GM12878 (cell line): ENCODE data around the gene RALB. TPM values are rescaled to one million over a fixed set of nuclear protein-coding genes. Genes with fewer than 3 reads are reported as not detected.

Source experiments
- ATAC-seq: fragments of 200-7000 bp; cut with Tn5 transposase; 3 replicates; pipeline ENCODE4 v1.9.1; 2020; ENCODE audit warnings: mild to moderate bottlenecking, moderate library complexity
- BruUV-seq: library from RNA; stranded (reverse); fragments of 400-500 nt; replicated peaks from 2 replicates; lab custom pipeline; 2021; lab: Mats Ljungman, UMichigan
- CTCF ChIA-PET: fragments of 300-600 bp; sonication (Branson Sonifier 250); formaldehyde crosslinking; extraction: SDS; loops from one replicate; lab custom pipeline; 2021; ENCODE audit warnings: inconsistent platforms; lab: Yijun Ruan, JAX
- POLR2A ChIA-PET: fragments of 350-600 bp; formaldehyde crosslinking; extraction: SDS; loops from one replicate; lab custom pipeline; 2021; ENCODE audit warnings: inconsistent platforms; lab: Charles Lee
- RAD21 ChIA-PET: fragments of 300-600 bp; sonication (Branson Sonifier 250); formaldehyde crosslinking; loops from one replicate; lab custom pipeline; 2023; ENCODE audit warnings: antibody characterized with exemption; ENCODE audit not compliant: unreplicated experiment; lab: Charles Lee
- SMC1A ChIA-PET: fragments of 300-600 bp; sonication (Branson Sonifier 250); formaldehyde crosslinking; loops from one replicate; lab custom pipeline; 2023; ENCODE audit not compliant: unreplicated experiment, uncharacterized antibody; lab: Charles Lee
- DNase-seq: peaks from one replicate; pipeline ENCODE4 v3.0.0-alpha.2; 2011; ENCODE audit warnings: low read depth, low spot score
- FAIRE-seq: peaks from 3 replicates; lab custom pipeline; 2011; peaks lifted over from hg19 to GRCh38; lab: Jason Lieb, UNC
- H2AFZ ChIP-seq: 2 replicates; pipeline ENCODE4 v1.6.0; 2011; ENCODE audit warnings: low read depth, low read length, control low read depth; ENCODE audit not compliant: control insufficient read depth
- H3K27ac ChIP-seq: 2 replicates; pipeline ENCODE4 v1.5.1; 2011; ENCODE audit warnings: control low read depth; ENCODE audit not compliant: control insufficient read depth, insufficient read depth
- H3K27me3 ChIP-seq, 2 experiments: replicated peaks in 1 of 2; 2 replicates each; pipeline versions ENCODE4 v1.6.0 to v1.6.1; 2011; ENCODE audit warnings: low read length in 1 of 2; ENCODE audit not compliant: control insufficient read depth in 2 of 2, insufficient read depth in 2 of 2
- H3K36me3 ChIP-seq, 2 experiments: 2 replicates each; pipeline ENCODE4 v1.5.1; 2011; ENCODE audit warnings: low read length in 1 of 2; ENCODE audit not compliant: control insufficient read depth in 2 of 2, insufficient read depth in 2 of 2
- H3K4me1 ChIP-seq: 2 replicates; pipeline ENCODE4 v1.6.1; 2011; ENCODE audit warnings: mild to moderate bottlenecking, low read length, moderate library complexity, mixed read lengths; ENCODE audit not compliant: control insufficient read depth, insufficient read depth
- H3K4me2 ChIP-seq: 2 replicates; pipeline ENCODE4 v1.6.0; 2011; ENCODE audit warnings: control low read depth; ENCODE audit not compliant: control insufficient read depth, insufficient read depth
- H3K4me3 ChIP-seq: fragments of 200-600 bp; sonication (generic); 2 replicates; pipeline ENCODE4 v1.5.1; 2016
- H3K79me2 ChIP-seq: 2 replicates; pipeline ENCODE4 v1.6.0; 2011; ENCODE audit warnings: low read length; ENCODE audit not compliant: control insufficient read depth, insufficient read depth
- H3K9ac ChIP-seq: 2 replicates; pipeline ENCODE4 v1.8.0; 2011; ENCODE audit warnings: low read length, control low read depth, mixed read lengths; ENCODE audit not compliant: control insufficient read depth, insufficient read depth
- H3K9me3 ChIP-seq: replicated peaks from 3 replicates; pipeline ENCODE4 v1.5.1; 2011; ENCODE audit warnings: mild to moderate bottlenecking, low read length; ENCODE audit not compliant: control insufficient read depth, insufficient read depth
- H4K20me1 ChIP-seq: 2 replicates; pipeline ENCODE4 v1.6.0; 2011; ENCODE audit not compliant: control insufficient read depth, insufficient read depth
- BACH1 ChIP-seq: fragments of 450-650 bp; IDR thresholded peaks from 2 replicates; pipeline ENCODE4 v1.6.1; 2017; ENCODE audit warnings: mild to moderate bottlenecking, borderline replicate concordance
- EP300 ChIP-seq, 2 experiments: fragments of 150-350 bp in 1 of 2; IDR thresholded peaks; 2 replicates each; pipeline ENCODE4 v1.6.1; 2011 to 2012; ENCODE audit warnings: low read depth in 2 of 2, low read length in 2 of 2, borderline replicate concordance in 1 of 2, improper control_type of control experiment in 1 of 2, inconsistent platforms in 1 of 2; ENCODE audit not compliant: control insufficient read depth in 1 of 2
- ESRRA ChIP-seq: IDR thresholded peaks from 2 replicates; pipeline ENCODE4 v1.6.1; 2012; ENCODE audit warnings: mild to moderate bottlenecking, low read length, improper control_type of control experiment
- TCF3 ChIP-seq: IDR thresholded peaks from 2 replicates; pipeline ENCODE4 v1.6.1; 2012; ENCODE audit warnings: low read depth, mild to moderate bottlenecking, low read length, borderline replicate concordance; ENCODE audit not compliant: insufficient read depth
- WGBS: methylation state at CpG from one replicate; pipeline ENCODE4 v1.1.6; 2016; ENCODE audit warnings: low lambda C conversion rate; ENCODE audit not compliant: insufficient replicate concordance, insufficient coverage; ENCODE audit errors: missing lambda C conversion rate; 5-methylcytosine and 5-hydroxymethylcytosine counted together
- in situ Hi-C: fragments of 300-500 bp; cut with MboI; formaldehyde crosslinking; loops from 9 replicates; pipeline ENCODE4 v1.14.3; 2018; ENCODE audit warnings: mixed read lengths
- intact Hi-C: fragments of 100-400 bp; cut with micrococcal nuclease; formaldehyde crosslinking; loops from one replicate; pipeline ENCODE4 v1.14.2; 2022; ENCODE audit not compliant: unreplicated experiment
- polyA plus RNA-seq, 11 experiments: library from polyadenylated mRNA; depleted of rRNA in 4 of 11; unstranded in 6 of 11; stranded (reverse) in 5 of 11; fragments of >200 nt; fragmentation: Nextera tagmentation in 4 of 11; fragmentation: Illumina TruSeq in 1 of 11; extraction: Ambion mirVana in 4 of 11; extraction: Trizol in 1 of 11; gene quantifications; 1 replicate in 1 of 11; 2 replicates in 10 of 11; pipeline versions ENCODE4 v1.2.1 to v1.2.3, GENCODE V29; 2011 to 2016; ENCODE audit warnings: inconsistent platforms in 2 of 11, missing spikeins in 2 of 11, low read depth in 1 of 11
- total RNA-seq, 4 experiments: library from RNA; depleted of rRNA in 3 of 4; stranded (reverse); fragments of >200 nt in 3 of 4; fragmentation: Illumina TruSeq in 1 of 4; extraction: Trizol in 1 of 4; gene quantifications; 2 replicates each; pipeline versions ENCODE4 v1.2.1 to v1.2.3, GENCODE V29; 2013 to 2021
- TF ChIP-seq, protein P1 (sequence below): fragments of 450-650 bp; IDR thresholded peaks from 2 replicates; pipeline ENCODE4 v1.6.1; 2018; ENCODE audit warnings: mild to moderate bottlenecking, low read depth, moderate library complexity; ENCODE audit not compliant: partially characterized antibody
- TF ChIP-seq, protein P2 (sequence below): fragments of 450-650 bp; formaldehyde crosslinking; IDR thresholded peaks from 2 replicates; pipeline ENCODE4 v1.4.0; 2022; ENCODE audit warnings: mild to moderate bottlenecking, moderate library complexity
- TF ChIP-seq, protein P3 (sequence below): fragments of 450-650 bp; IDR thresholded peaks from 2 replicates; pipeline ENCODE4 v1.6.1; 2017; ENCODE audit warnings: mild to moderate bottlenecking, low read depth, inconsistent platforms; ENCODE audit not compliant: poor library complexity, severe bottlenecking

RALB gene
- total and polyA plus RNA-seq, 10 of the 15 experiments (the other 5 are each of a cell fraction or from before 2014, with no cell fraction given) = 8.3 to 54.0 (median 24.2) TPM

DNA sequence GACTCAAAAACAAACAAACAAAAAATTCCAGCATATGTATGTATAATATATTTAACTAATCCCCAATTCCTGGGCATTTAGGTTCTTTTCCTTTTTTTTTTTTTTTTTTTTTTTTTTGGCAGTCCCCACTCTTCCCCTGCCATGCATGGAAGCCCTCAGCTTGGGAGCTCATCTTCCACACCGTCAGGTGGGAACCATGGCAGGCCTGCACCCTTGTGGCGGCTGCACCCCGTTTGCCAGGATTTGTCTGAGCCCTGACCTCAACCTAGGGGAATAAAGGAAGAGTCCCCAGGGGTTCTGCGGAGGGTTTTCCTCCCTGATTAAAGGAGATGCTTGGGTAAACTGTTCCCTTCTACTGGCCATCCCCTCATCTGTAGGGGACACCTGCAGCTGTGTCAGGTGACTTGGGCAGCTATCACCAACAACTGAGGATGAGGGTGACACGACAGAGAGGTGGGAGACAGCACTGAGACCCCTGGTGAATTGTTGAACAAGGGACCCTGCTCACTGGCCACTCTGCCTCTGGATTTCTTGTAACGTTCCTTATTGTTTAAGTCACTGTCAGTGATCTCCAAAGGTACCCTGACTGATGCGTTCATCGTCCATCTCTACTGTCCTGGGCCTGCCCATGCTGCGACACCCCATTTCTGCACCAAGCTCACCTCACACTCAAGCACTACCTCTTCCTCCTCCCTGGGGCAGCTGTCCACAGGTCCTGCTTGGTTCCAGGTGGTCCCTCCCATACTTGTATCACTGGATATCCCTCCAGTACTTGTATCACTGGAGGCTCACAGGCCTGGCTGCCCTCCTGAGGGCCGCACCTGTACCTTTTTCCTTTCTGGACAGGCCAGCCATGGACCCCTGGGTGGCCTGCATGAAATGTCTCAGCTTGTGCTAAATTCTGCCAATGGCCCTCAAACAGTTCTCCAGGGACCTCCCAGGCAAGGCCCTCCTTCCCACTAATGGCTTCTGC lies 44.0 kb upstream of the RALB start:
- no peak overlapping the region for H2AFZ ChIP-seq
- no peaks in the 10 kb centered on the region for H4K20me1 ChIP-seq
- FAIRE-seq (no peak), DNase-seq (no peak), ATAC-seq (no peak)
- ChIA-PET SMC1A (interaction anchor here (0.8 to 1.8 kb wide), 4 partner anchors 10 to 472 kb away, joined by 3 to 5 read pairs (median 4); no protein-coding TSS in a partner anchor), CTCF (interaction anchor here (1.3 to 6.1 kb wide), 2 partner anchors 33 to 103 kb away, joined by 4 to 63 read pairs; no protein-coding TSS in a partner anchor), POLR2A (no interaction called here), RAD21 (interaction anchor here (6.3 kb wide), 1 partner anchor 104 kb away, joined by 50 read pairs; no protein-coding TSS in a partner anchor)
- no peaks in the 10 kb centered on the region for H3K27me3 ChIP-seq
- H3K36me3 ChIP-seq = no peaks in the 10 kb centered on the region
- intact Hi-C loops (no loop called here), in situ Hi-C loops (loop anchor here (25.0 kb wide), 1 partner anchor 479 kb away; no protein-coding TSS in a partner anchor)
- no peaks in the 10 kb centered on the region for H3K9me3 ChIP-seq
- peaks cover 11% of the 10 kb centered on the region for H3K4me1 ChIP-seq
- H3K4me2 ChIP-seq = no peak overlapping the region
- no peaks in the 10 kb centered on the region for H3K79me2 ChIP-seq
- no peak overlapping the region for H3K4me3 ChIP-seq
- no peak overlapping the region for H3K9ac ChIP-seq
- TF ChIP-seq, protein P1, sequence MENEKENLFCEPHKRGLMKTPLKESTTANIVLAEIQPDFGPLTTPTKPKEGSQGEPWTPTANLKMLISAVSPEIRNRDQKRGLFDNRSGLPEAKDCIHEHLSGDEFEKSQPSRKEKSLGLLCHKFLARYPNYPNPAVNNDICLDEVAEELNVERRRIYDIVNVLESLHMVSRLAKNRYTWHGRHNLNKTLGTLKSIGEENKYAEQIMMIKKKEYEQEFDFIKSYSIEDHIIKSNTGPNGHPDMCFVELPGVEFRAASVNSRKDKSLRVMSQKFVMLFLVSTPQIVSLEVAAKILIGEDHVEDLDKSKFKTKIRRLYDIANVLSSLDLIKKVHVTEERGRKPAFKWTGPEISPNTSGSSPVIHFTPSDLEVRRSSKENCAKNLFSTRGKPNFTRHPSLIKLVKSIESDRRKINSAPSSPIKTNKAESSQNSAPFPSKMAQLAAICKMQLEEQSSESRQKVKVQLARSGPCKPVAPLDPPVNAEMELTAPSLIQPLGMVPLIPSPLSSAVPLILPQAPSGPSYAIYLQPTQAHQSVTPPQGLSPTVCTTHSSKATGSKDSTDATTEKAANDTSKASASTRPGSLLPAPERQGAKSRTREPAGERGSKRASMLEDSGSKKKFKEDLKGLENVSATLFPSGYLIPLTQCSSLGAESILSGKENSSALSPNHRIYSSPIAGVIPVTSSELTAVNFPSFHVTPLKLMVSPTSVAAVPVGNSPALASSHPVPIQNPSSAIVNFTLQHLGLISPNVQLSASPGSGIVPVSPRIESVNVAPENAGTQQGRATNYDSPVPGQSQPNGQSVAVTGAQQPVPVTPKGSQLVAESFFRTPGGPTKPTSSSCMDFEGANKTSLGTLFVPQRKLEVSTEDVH = no peak
- TF ChIP-seq EP300 (IDR thresholded peaks at IDR 0.05; ENCODE audit: borderline replicate concordance in 1 of 2, control insufficient read depth in 1 of 2, low read depth in 2 of 2, low read length in 2 of 2) (no peak), TCF3 (no peak), ESRRA (no peak), BACH1 (no peak)
- TF ChIP-seq, protein P2, sequence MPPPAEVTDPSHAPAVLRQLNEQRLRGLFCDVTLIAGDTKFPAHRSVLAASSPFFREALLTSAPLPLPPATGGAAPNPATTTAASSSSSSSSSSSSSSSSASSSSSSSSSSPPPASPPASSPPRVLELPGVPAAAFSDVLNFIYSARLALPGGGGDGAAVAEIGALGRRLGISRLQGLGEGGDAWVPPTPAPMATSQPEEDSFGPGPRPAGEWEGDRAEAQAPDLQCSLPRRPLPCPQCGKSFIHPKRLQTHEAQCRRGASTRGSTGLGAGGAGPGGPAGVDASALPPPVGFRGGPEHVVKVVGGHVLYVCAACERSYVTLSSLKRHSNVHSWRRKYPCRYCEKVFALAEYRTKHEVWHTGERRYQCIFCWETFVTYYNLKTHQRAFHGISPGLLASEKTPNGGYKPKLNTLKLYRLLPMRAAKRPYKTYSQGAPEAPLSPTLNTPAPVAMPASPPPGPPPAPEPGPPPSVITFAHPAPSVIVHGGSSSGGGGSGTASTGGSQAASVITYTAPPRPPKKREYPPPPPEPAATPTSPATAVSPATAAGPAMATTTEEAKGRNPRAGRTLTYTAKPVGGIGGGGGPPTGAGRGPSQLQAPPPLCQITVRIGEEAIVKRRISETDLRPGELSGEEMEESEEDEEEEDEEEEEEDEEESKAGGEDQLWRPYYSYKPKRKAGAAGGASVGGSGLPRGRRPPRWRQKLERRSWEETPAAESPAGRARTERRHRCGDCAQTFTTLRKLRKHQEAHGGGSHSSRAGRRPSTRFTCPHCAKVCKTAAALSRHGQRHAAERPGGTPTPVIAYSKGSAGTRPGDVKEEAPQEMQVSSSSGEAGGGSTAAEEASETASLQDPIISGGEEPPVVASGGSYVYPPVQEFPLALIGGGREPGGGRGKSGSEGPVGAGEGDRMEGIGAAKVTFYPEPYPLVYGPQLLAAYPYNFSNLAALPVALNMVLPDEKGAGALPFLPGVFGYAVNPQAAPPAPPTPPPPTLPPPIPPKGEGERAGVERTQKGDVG = no peak
- TF ChIP-seq, protein P3, sequence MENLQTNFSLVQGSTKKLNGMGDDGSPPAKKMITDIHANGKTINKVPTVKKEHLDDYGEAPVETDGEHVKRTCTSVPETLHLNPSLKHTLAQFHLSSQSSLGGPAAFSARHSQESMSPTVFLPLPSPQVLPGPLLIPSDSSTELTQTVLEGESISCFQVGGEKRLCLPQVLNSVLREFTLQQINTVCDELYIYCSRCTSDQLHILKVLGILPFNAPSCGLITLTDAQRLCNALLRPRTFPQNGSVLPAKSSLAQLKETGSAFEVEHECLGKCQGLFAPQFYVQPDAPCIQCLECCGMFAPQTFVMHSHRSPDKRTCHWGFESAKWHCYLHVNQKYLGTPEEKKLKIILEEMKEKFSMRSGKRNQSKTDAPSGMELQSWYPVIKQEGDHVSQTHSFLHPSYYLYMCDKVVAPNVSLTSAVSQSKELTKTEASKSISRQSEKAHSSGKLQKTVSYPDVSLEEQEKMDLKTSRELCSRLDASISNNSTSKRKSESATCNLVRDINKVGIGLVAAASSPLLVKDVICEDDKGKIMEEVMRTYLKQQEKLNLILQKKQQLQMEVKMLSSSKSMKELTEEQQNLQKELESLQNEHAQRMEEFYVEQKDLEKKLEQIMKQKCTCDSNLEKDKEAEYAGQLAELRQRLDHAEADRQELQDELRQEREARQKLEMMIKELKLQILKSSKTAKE = no peak
- BruUV-seq = no TSS peak
- 74% methylated on average over 10 of the region's 10 CpGs for WGBS
- no peak overlapping the region for H3K27ac ChIP-seq
